ENCODE data around the gene ZNF837.

ZNF837 gene

DNA sequence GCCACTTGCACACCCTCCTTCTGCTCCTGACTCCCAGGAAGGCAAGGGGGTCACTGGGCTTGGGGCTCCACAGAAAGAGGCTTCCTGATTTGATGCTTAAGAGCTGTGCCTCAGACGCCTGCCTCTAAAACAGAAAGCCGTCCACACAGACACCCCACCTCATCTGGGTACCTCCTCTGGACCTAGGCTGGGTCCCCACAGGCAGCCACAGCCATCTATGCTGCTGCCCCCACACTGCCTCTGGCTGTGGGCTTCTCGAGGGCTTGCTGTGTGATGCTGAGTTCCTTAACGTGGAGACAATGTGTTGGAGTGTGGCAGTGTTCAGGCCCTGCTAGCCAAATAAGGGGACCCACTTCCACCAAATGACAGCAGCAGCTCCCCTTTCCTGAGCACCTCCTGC, 62.5 kb downstream of the ZNF837 start:
- H3K4me3 ChIP-seq (ENCODE audit: low read depth, low read length) = no peak overlapping the region
- TF ChIP-seq, protein P1, sequence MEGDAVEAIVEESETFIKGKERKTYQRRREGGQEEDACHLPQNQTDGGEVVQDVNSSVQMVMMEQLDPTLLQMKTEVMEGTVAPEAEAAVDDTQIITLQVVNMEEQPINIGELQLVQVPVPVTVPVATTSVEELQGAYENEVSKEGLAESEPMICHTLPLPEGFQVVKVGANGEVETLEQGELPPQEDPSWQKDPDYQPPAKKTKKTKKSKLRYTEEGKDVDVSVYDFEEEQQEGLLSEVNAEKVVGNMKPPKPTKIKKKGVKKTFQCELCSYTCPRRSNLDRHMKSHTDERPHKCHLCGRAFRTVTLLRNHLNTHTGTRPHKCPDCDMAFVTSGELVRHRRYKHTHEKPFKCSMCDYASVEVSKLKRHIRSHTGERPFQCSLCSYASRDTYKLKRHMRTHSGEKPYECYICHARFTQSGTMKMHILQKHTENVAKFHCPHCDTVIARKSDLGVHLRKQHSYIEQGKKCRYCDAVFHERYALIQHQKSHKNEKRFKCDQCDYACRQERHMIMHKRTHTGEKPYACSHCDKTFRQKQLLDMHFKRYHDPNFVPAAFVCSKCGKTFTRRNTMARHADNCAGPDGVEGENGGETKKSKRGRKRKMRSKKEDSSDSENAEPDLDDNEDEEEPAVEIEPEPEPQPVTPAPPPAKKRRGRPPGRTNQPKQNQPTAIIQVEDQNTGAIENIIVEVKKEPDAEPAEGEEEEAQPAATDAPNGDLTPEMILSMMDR (IDR thresholded peaks at IDR 0.05; ENCODE audit: low read depth, low read length, missing control alignments) = no peak
- DNase-seq (ENCODE audit: low read depth) = no peak
- in situ Hi-C loops (cut with HindIII; ENCODE audit: low sequenced_read_pairs) = no loop called here
